ENCODE measurements around the gene EDA2R. TPM values are rescaled to one million over a fixed set of nuclear protein-coding genes. Genes with fewer than 3 reads are reported as not detected.

EDA2R gene
- total and polyA plus RNA-seq, 9 of the 15 experiments (the other 6 are each of a cell fraction or from before 2014, with no cell fraction given) = 0.03 to 0.08 (median 0.05) TPM; not detected in 5

DNA sequence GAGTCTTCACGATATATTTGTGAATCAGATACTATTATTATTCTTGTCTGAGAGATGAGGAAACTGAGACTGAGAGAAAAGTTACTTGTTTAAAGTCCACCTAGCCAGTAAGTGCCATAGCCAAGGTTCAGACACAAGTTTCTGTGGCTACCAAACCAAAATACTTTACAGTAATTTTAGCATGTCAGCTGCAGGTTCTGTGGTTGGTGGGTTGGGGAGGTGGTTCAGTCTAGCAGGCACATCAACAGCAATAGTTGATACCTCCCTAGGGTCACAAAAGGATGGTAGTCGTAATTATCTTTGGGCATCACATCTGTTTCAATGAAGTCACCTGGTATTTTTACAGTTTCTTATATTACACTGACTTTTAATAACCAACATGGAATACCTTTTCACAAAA is 35.6 kb upstream of the EDA2R start:
- H3K4me1 ChIP-seq (replicated peaks in 1 of 2; ENCODE audit: control insufficient read depth in 2 of 2, insufficient read depth in 2 of 2, low read length in 2 of 2) = no peaks in the 10 kb centered on the region
- H2AFZ ChIP-seq (ENCODE audit: low read depth, low read length) = no peak overlapping the region
- ChIA-PET POLR2A (no interaction called here), CTCF (ENCODE audit: low intra/inter-chr PET ratio) (no interaction called here)
- WGBS (ENCODE audit: insufficient coverage, low coverage, missing lambda C conversion rate) = 0% methylated on average over 2 of the region's 2 CpGs
- H4K20me1 ChIP-seq (replicated peaks; ENCODE audit: control insufficient read depth, insufficient read depth, low read length) = no peaks in the 10 kb centered on the region
- no peaks in the 10 kb centered on the region for H3K27me3 ChIP-seq (ENCODE audit: control insufficient read depth in 2 of 2, insufficient read depth in 2 of 2, low read length in 2 of 2)
- DNase-seq (ENCODE audit: extremely low read depth in 1 of 4, low spot score in 3 of 4) (no peak), ATAC-seq (no peak), FAIRE-seq (no peak)
- H3K9ac ChIP-seq (ENCODE audit: insufficient read depth in 1 of 2, low read depth in 2 of 2, low read length in 2 of 2) = no peak overlapping the region
- no peaks in the 10 kb centered on the region for H3K9me1 ChIP-seq (ENCODE audit: control insufficient read depth, insufficient read depth, low read length)
- BruUV-seq (replicated peaks) = no TSS peak
- in situ Hi-C loops (cut with MboI) = no loop called here
- no peaks in the 10 kb centered on the region for H3K36me3 ChIP-seq (ENCODE audit: control insufficient read depth, insufficient read depth, low read length)
- no peaks in the 10 kb centered on the region for H3K79me2 ChIP-seq (ENCODE audit: control insufficient read depth, insufficient read depth, low read length)
- no peak for TF ChIP-seq JUND (IDR thresholded peaks at IDR 0.05; ENCODE audit: borderline replicate concordance, low read depth, low read length)
- no peak for TF ChIP-seq JUND (tag; IDR thresholded peaks at IDR 0.05; ENCODE audit: borderline replicate concordance, low read depth, low read length)
- TF ChIP-seq CBX5 (IDR thresholded peaks at IDR 0.05; ENCODE audit: borderline replicate concordance, low read depth) = no peak
- no peak for TF ChIP-seq BMI1 (IDR thresholded peaks at IDR 0.05; ENCODE audit: low read length)
- no peak for TF ChIP-seq NCOA4 (IDR thresholded peaks at IDR 0.05; ENCODE audit: partially characterized antibody)
- no peak for TF ChIP-seq ZEB2 (IDR thresholded peaks at IDR 0.05)
- TF ChIP-seq GTF2B (IDR thresholded peaks at IDR 0.05; ENCODE audit: extremely low read depth, insufficient read length) = no peak
- TF ChIP-seq, protein P1, sequence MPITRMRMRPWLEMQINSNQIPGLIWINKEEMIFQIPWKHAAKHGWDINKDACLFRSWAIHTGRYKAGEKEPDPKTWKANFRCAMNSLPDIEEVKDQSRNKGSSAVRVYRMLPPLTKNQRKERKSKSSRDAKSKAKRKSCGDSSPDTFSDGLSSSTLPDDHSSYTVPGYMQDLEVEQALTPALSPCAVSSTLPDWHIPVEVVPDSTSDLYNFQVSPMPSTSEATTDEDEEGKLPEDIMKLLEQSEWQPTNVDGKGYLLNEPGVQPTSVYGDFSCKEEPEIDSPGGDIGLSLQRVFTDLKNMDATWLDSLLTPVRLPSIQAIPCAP (CRISPR knock-in tag; IDR thresholded peaks at IDR 0.05; ENCODE audit: borderline replicate concordance) = no peak
- TF ChIP-seq ZBTB1 (CRISPR knock-in tag; IDR thresholded peaks at IDR 0.05; ENCODE audit: borderline replicate concordance, low read depth) = no peak
- no peak for TF ChIP-seq ZNF740 (CRISPR knock-in tag; IDR thresholded peaks at IDR 0.05)
- TF ChIP-seq ZNF740 (tag; IDR thresholded peaks at IDR 0.05) = no peak
- TF ChIP-seq PHTF2 (CRISPR knock-in tag; IDR thresholded peaks at IDR 0.05) = no peak
- TF ChIP-seq DNMT1 (IDR thresholded peaks at IDR 0.05) = no peak
- TF ChIP-seq THRAP3 (IDR thresholded peaks at IDR 0.05; ENCODE audit: borderline replicate concordance) = no peak
- intact Hi-C loops (cut with micrococcal nuclease) = no loop called here
- no peak overlapping the region for H3K27ac ChIP-seq (ENCODE audit: extremely low read depth, low read depth, low read length)
- H3K4me3 ChIP-seq = no peak overlapping the region
- H3K9me3 ChIP-seq (replicated peaks; ENCODE audit: control insufficient read depth, insufficient read depth, low read depth, low read length) = no peaks in the 10 kb centered on the region
- H3K4me2 ChIP-seq (ENCODE audit: insufficient read depth, low read length) = no peak overlapping the region
